ENCODE measurements around the gene PLBD2. TPM values are rescaled to one million over a fixed set of nuclear protein-coding genes. Genes with fewer than 3 reads are reported as not detected.

Gene PLBD2
- total and polyA plus RNA-seq, 9 of the 15 experiments (the other 6 are each of a cell fraction or from before 2014, with no cell fraction given), result 2.4 to 37.4 (median 6.0) TPM

- TF ChIP-seq ZNF655 (CRISPR knock-in tag; IDR thresholded peaks at IDR 0.05) (no peak), ZNF699 (CRISPR knock-in tag; IDR thresholded peaks at IDR 0.05; ENCODE audit: insufficient replicate concordance) (no peak), CC2D1A (IDR thresholded peaks at IDR 0.05) (no peak), SP1 (CRISPR knock-in tag; IDR thresholded peaks at IDR 0.05) (peak; percentile 84), MBD2 (IDR thresholded peaks at IDR 0.05; ENCODE audit: borderline replicate concordance, low read depth) (peak; percentile 49; the same call in 1 of the 2 replicates), ATF7 (IDR thresholded peaks at IDR 0.05) (peak; percentile 38; the same call in 1 of the 2 replicates), FOXJ3 (CRISPR knock-in tag; IDR thresholded peaks at IDR 0.05) (no peak), ZFX (CRISPR knock-in tag; IDR thresholded peaks at IDR 0.05) (no peak), ZNF282 (CRISPR knock-in tag; IDR thresholded peaks at IDR 0.05) (no peak), CBFA2T3 (IDR thresholded peaks at IDR 0.05) (no peak), TOE1 (IDR thresholded peaks at IDR 0.05; ENCODE audit: borderline replicate concordance) (no peak), TOE1 (CRISPR knock-in tag; IDR thresholded peaks at IDR 0.05; ENCODE audit: borderline replicate concordance, low read depth) (no peak), JUND (IDR thresholded peaks at IDR 0.05; ENCODE audit: borderline replicate concordance, low read depth, low read length) (peak; percentile 47; the same call in 1 of the 2 replicates), JUND (tag; IDR thresholded peaks at IDR 0.05; ENCODE audit: borderline replicate concordance, low read depth, low read length) (no peak; the same call in 2 of the 3 replicates), ZNF444 (CRISPR knock-in tag; IDR thresholded peaks at IDR 0.05) (no peak), SUPT5H (IDR thresholded peaks at IDR 0.05) (no peak), RHOXF2B (CRISPR knock-in tag; conservative IDR thresholded peaks at IDR 0.05) (no peak), RAD51 (IDR thresholded peaks at IDR 0.05; ENCODE audit: borderline replicate concordance, low read depth) (peak; percentile 62; the same call in 1 of the 2 replicates), ID3 (CRISPR knock-in tag; IDR thresholded peaks at IDR 0.05) (no peak), ID3 (tag; IDR thresholded peaks at IDR 0.05) (no peak)
- TF ChIP-seq, protein P1, sequence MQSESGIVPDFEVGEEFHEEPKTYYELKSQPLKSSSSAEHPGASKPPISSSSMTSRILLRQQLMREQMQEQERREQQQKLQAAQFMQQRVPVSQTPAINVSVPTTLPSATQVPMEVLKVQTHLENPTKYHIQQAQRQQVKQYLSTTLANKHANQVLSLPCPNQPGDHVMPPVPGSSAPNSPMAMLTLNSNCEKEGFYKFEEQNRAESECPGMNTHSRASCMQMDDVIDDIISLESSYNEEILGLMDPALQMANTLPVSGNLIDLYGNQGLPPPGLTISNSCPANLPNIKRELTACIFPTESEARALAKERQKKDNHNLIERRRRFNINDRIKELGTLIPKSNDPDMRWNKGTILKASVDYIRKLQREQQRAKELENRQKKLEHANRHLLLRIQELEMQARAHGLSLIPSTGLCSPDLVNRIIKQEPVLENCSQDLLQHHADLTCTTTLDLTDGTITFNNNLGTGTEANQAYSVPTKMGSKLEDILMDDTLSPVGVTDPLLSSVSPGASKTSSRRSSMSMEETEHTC (IDR thresholded peaks at IDR 0.05), result no peak
- TF ChIP-seq, protein P2, sequence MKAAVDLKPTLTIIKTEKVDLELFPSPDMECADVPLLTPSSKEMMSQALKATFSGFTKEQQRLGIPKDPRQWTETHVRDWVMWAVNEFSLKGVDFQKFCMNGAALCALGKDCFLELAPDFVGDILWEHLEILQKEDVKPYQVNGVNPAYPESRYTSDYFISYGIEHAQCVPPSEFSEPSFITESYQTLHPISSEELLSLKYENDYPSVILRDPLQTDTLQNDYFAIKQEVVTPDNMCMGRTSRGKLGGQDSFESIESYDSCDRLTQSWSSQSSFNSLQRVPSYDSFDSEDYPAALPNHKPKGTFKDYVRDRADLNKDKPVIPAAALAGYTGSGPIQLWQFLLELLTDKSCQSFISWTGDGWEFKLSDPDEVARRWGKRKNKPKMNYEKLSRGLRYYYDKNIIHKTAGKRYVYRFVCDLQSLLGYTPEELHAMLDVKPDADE (conservative IDR thresholded peaks at IDR 0.05; ENCODE audit: control insufficient read depth, low read depth, low read length), result no peak
- TF ChIP-seq, protein P3, sequence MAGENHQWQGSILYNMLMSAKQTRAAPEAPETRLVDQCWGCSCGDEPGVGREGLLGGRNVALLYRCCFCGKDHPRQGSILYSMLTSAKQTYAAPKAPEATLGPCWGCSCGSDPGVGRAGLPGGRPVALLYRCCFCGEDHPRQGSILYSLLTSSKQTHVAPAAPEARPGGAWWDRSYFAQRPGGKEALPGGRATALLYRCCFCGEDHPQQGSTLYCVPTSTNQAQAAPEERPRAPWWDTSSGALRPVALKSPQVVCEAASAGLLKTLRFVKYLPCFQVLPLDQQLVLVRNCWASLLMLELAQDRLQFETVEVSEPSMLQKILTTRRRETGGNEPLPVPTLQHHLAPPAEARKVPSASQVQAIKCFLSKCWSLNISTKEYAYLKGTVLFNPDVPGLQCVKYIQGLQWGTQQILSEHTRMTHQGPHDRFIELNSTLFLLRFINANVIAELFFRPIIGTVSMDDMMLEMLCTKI (IDR thresholded peaks at IDR 0.05; ENCODE audit: partially characterized antibody), result no peak
These were observed 34.7 kb downstream of the PLBD2 start (continued) for GRCh38 chr12:113392988-113393579.

Data from K562 (cell line).